Panc1 (cell line): ENCODE measurements around the gene GALC.

ENCODE experiments used
- CTCF ChIP-seq: fragments of 450-650 bp; IDR thresholded peaks from 2 replicates; pipeline ENCODE4 v1.5.1; 2017; ENCODE audit warnings: mild to moderate bottlenecking
- POLR2AphosphoS5 ChIP-seq: IDR thresholded peaks from 2 replicates; pipeline ENCODE4 v1.6.1; 2012; ENCODE audit warnings: mild to moderate bottlenecking, low read depth, low read length, moderate library complexity
- REST ChIP-seq, 2 experiments: IDR thresholded peaks; 2 replicates each; pipeline ENCODE4 v1.6.1; 2011 to 2012; ENCODE audit warnings: low read depth in 2 of 2, control low read depth in 1 of 2, low read length in 1 of 2, mild to moderate bottlenecking in 1 of 2, moderate library complexity in 1 of 2; ENCODE audit not compliant: insufficient read depth in 1 of 2

GRCh38 chr14:87908550-87908949 lies 84.4 kb downstream of the GALC start:
- no peak for TF ChIP-seq CTCF
- no peak for TF ChIP-seq REST (IDR thresholded peaks at IDR 0.05; ENCODE audit: insufficient read depth in 1 of 2, low read depth in 2 of 2, low read length in 1 of 2)
- no peak for TF ChIP-seq POLR2AphosphoS5
